CD4-positive, alpha-beta memory T cell (primary cell): Measurements from ENCODE around the gene CLPTM1L. TPM values are rescaled to one million over a fixed set of nuclear protein-coding genes. Genes with fewer than 3 reads are reported as not detected.
A peak's percentile ranks its signal among the peaks of the same experiment; 100 is the strongest.

ENCODE experiments used
- CTCF ChIA-PET: fragments of 350-600 bp; sonication (Branson Sonifier 250); formaldehyde crosslinking; loops from one replicate; lab custom pipeline; 2021; ENCODE audit warnings: inconsistent platforms; ENCODE audit not compliant: partially characterized antibody; lab: Charles Lee
- POLR2A ChIA-PET: fragments of 350-600 bp; sonication (Branson Sonifier 250); formaldehyde crosslinking; loops from one replicate; lab custom pipeline; 2021; ENCODE audit not compliant: partially characterized antibody; lab: Charles Lee
- DNase-seq, 5 donors: peaks; one replicate each; pipeline versions ENCODE4 v3.0.0 to v3.0.0-alpha.2; 2020 to 2022; ENCODE audit warnings: mixed read lengths in 1 of 5
- H3K27ac ChIP-seq: one replicate; pipeline ENCODE4 v1.7.0; 2013; ENCODE audit warnings: low read depth, low read length
- H3K27me3 ChIP-seq: 2 replicates; pipeline ENCODE4 v1.7.0; 2013; ENCODE audit warnings: mild to moderate bottlenecking, low read length, moderate library complexity; ENCODE audit not compliant: insufficient read depth
- H3K36me3 ChIP-seq: 2 replicates; pipeline ENCODE4 v1.7.0; 2013; ENCODE audit warnings: mild to moderate bottlenecking, low read length, moderate library complexity; ENCODE audit not compliant: insufficient read depth
- H3K4me1 ChIP-seq: 2 replicates; pipeline ENCODE4 v1.7.0; 2013; ENCODE audit warnings: mild to moderate bottlenecking, low read length, moderate library complexity; ENCODE audit not compliant: insufficient read depth
- H3K4me3 ChIP-seq, 2 donors: one replicate each; pipeline ENCODE4 v1.7.0; 2013; ENCODE audit warnings: low read length in 2 of 2, mild to moderate bottlenecking in 1 of 2
- H3K9me3 ChIP-seq, 2 donors: one replicate each; pipeline ENCODE4 v1.7.0; 2013; ENCODE audit warnings: low read length in 2 of 2, control low read depth in 1 of 2; ENCODE audit not compliant: control insufficient read depth in 1 of 2
- H3K27ac Mint-ChIP-seq, 7 donors: one replicate each; pipeline ENCODE4 v1.8.0; 2020 to 2021; ENCODE audit warnings: mixed read lengths in 7 of 7, mild to moderate bottlenecking in 6 of 7, inconsistent platforms in 3 of 7, moderate library complexity in 3 of 7
- H3K27me3 Mint-ChIP-seq, 2 donors: one replicate each; pipeline ENCODE4 v1.8.0; 2020 to 2021; ENCODE audit warnings: mixed read lengths in 2 of 2
- H3K36me3 Mint-ChIP-seq, 2 donors: one replicate each; pipeline ENCODE4 v1.8.0; 2020 to 2021; ENCODE audit warnings: mixed read lengths in 2 of 2, inconsistent platforms in 1 of 2, mild to moderate bottlenecking in 1 of 2
- H3K4me1 Mint-ChIP-seq, 4 donors: one replicate each; pipeline ENCODE4 v1.8.0; 2020 to 2021; ENCODE audit warnings: mixed read lengths in 4 of 4, mild to moderate bottlenecking in 1 of 4
- H3K4me3 Mint-ChIP-seq, 8 donors: one replicate each; pipeline ENCODE4 v1.8.0; 2020 to 2021; ENCODE audit warnings: mixed read lengths in 8 of 8, mild to moderate bottlenecking in 7 of 8, moderate library complexity in 6 of 8, inconsistent platforms in 3 of 8
- H3K9me3 Mint-ChIP-seq, 8 donors: one replicate each; pipeline ENCODE4 v1.8.0; 2020 to 2021; ENCODE audit warnings: mixed read lengths in 8 of 8, mild to moderate bottlenecking in 5 of 8, inconsistent platforms in 3 of 8, moderate library complexity in 1 of 8
- intact Hi-C: fragments of 100-400 bp; cut with micrococcal nuclease; formaldehyde crosslinking; loops from one replicate; pipeline ENCODE4 v1.15.1; 2023
- polyA plus RNA-seq, 2 donors: library from polyadenylated mRNA; unstranded; fragments of 300-500 nt; fragmentation: Illumina TruSeq; gene quantifications; one replicate each; pipeline ENCODE4 v1.2.3, GENCODE V29; 2021
- total RNA-seq, 2 experiments: library from RNA; stranded (reverse); gene quantifications; one replicate each; pipeline ENCODE4 v1.2.3, GENCODE V29; 2021

CLPTM1L gene
- total and polyA plus RNA-seq, 4 experiments from 2014 or later: 34.1 to 87.4 (median 72.6) TPM

DNA sequence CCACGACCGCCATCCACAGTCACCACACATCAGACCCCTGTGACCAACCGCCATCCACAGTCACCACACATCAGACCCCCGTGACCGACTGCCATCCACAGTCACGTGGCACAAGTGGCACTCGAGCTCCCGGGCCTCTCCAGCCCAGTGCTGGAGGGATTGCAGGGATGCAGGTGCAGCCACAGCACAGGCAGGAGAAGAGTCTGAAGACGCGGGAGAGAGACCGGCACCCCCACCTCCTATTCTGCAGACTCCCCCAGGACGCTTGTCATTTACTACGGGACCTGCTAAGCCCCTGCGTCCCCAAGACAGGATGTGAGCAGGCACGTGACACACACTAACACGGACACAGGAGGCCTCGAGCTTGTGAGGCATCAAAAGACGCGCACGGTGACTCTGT lies 71.2 kb downstream of the CLPTM1L start:
- no peaks in the 10 kb centered on the region for H3K9me3 ChIP-seq
- intact Hi-C loops: no loop called here
- H3K27me3 ChIP-seq: no peaks in the 10 kb centered on the region
- POLR2A ChIA-PET: no interaction called here
- CTCF ChIA-PET: no interaction called here
- H3K4me3 ChIP-seq: no peak overlapping the region
- H3K4me1 ChIP-seq: peaks cover 4% of the 10 kb centered on the region
- no peak for DNase-seq
- no peaks in the 10 kb centered on the region for H3K27me3 Mint-ChIP-seq
- no peak overlapping the region for H3K27ac ChIP-seq
- H3K9me3 Mint-ChIP-seq: no peaks in the 10 kb centered on the region
- no peak overlapping the region for H3K27ac Mint-ChIP-seq
- H3K4me3 Mint-ChIP-seq: no peak overlapping the region
- no peaks in the 10 kb centered on the region for H3K36me3 Mint-ChIP-seq
- no peaks in the 10 kb centered on the region for H3K36me3 ChIP-seq
- peaks cover 4 to 11% (median 4%) of the 10 kb centered on the region in 4 donors for H3K4me1 Mint-ChIP-seq

DNA sequence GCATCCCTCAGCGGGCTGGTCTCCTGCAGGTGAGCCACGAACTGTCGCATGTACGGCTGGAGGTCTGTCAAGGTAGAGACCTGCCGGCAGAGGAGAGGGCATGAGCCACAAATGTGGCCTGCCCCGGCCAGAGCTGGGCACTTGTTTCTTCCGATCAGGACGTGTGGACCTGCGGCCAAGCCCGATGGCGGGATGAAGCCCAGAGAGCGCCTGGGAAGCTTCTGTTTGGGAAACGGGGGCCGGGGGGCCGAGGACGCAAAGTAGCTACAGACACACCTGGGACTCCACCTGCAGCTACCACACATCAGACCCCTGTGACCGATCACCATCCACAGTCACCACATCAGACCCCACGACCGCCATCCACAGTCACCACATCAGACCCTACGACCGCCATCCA lies 72.7 kb downstream of the CLPTM1L start:
- H3K36me3 Mint-ChIP-seq: no peaks in the 10 kb centered on the region
- CTCF ChIA-PET: no interaction called here
- no peak for DNase-seq
- no peaks in the 10 kb centered on the region for H3K36me3 ChIP-seq
- H3K4me3 ChIP-seq: no peak overlapping the region
- H3K9me3 ChIP-seq: no peaks in the 10 kb centered on the region
- H3K27me3 Mint-ChIP-seq: no peaks in the 10 kb centered on the region
- POLR2A ChIA-PET: no interaction called here
- H3K9me3 Mint-ChIP-seq: no peaks in the 10 kb centered on the region
- H3K27ac ChIP-seq: no peak overlapping the region
- H3K27me3 ChIP-seq: no peaks in the 10 kb centered on the region
- no peak overlapping the region for H3K27ac Mint-ChIP-seq
- H3K4me1 Mint-ChIP-seq: peaks cover 7 to 19% (median 10%) of the 10 kb centered on the region in 4 donors
- intact Hi-C loops: no loop called here
- H3K4me3 Mint-ChIP-seq: no peak overlapping the region
- peaks cover 12% of the 10 kb centered on the region for H3K4me1 ChIP-seq

DNA sequence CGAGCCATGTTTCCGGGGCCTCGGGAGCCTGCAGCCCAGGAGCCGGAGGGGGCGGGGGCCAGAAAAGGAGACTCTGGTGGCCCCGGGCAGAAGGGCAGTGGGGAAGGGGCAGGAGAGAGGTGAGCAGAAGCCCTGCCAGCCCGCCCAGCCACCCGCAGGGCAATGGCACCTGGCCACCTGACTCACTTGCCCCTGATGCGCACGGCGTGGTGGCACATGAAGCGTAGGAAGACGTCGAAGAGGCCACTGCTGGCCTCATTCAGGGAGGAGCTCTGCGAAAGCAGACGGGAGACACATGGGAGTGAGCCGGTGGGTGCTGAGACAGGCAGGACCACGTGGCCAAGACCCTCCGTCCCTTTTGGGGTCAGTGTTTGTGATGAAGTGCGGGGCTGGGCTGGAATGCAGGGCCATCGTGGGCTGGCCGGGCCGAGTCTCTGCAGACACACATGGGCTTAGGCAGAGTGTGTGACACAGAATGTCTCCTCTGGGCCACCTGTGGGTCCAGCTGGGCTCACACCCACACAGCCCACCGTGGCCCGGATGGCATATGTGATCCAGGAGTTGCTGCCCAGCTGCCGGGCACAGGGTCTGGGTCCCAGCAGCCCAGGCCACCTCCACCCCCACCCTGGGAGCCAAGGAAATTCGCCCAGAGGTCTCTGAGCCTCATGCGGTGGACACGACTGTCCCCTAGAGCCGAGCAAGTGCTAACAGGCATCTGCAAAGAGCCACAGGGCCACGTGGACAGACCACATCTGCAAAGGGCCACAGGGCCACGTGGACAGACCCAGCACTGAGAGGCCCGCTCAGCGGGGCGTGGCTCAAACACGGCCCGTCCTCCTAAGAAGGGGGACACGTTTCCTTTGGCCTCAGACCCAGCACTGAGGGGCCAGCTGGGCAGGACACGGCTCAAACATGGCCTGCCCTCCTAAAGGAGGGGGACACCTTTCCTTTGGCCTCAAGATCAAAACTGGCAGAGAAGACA lies 73.7 kb downstream of the CLPTM1L start:
- H3K27me3 Mint-ChIP-seq: no peaks in the 10 kb centered on the region
- H3K4me3 Mint-ChIP-seq: no peak overlapping the region
- H3K27me3 ChIP-seq: no peaks in the 10 kb centered on the region
- no peak overlapping the region for H3K4me3 ChIP-seq
- peaks cover 12% of the 10 kb centered on the region for H3K4me1 ChIP-seq
- no peak overlapping the region for H3K27ac ChIP-seq
- no peaks in the 10 kb centered on the region for H3K36me3 Mint-ChIP-seq
- ChIA-PET CTCF (no interaction called here), POLR2A (no interaction called here)
- no peaks in the 10 kb centered on the region for H3K9me3 Mint-ChIP-seq
- no peak for DNase-seq
- no peak overlapping the region for H3K27ac Mint-ChIP-seq
- H3K9me3 ChIP-seq: no peaks in the 10 kb centered on the region
- intact Hi-C loops: no loop called here
- no peaks in the 10 kb centered on the region for H3K36me3 ChIP-seq
- H3K4me1 Mint-ChIP-seq: peaks cover 7 to 19% (median 10%) of the 10 kb centered on the region in 4 donors

DNA sequence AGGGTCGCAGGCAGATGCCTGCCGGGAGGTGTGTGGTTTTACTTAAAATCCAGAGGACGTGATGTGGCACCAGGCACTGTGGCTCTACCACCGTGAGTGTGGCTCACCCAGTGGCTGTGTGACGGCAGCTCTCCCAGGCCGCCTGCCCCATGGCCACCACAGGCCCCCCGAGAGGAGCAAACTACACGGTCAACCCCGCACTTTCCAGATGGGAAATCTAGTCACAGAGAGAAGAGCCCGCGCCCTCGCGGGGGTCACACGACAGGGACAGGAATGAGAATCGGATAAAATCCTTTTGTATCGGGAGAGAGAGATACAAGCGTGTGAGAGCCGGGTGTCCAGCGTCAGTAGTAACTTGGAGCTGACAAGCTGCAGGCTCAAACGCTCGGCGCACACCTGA lies 74.5 kb downstream of the CLPTM1L start:
- Mint-ChIP-seq H3K4me3 (no peak overlapping the region), H3K9me3 (no peaks in the 10 kb centered on the region), H3K27me3 (no peaks in the 10 kb centered on the region), H3K4me1 (peaks cover 7 to 19% (median 10%) of the 10 kb centered on the region in 4 donors), H3K27ac (no peak overlapping the region), H3K36me3 (no peaks in the 10 kb centered on the region)
- no peak overlapping the region for H3K4me3 ChIP-seq
- H3K36me3 ChIP-seq: no peaks in the 10 kb centered on the region
- intact Hi-C loops: no loop called here
- ChIA-PET POLR2A (no interaction called here), CTCF (no interaction called here)
- H3K9me3 ChIP-seq: no peaks in the 10 kb centered on the region
- no peak for DNase-seq
- no peak overlapping the region for H3K27ac ChIP-seq
- no peaks in the 10 kb centered on the region for H3K27me3 ChIP-seq
- H3K4me1 ChIP-seq: peaks cover 12% of the 10 kb centered on the region

DNA sequence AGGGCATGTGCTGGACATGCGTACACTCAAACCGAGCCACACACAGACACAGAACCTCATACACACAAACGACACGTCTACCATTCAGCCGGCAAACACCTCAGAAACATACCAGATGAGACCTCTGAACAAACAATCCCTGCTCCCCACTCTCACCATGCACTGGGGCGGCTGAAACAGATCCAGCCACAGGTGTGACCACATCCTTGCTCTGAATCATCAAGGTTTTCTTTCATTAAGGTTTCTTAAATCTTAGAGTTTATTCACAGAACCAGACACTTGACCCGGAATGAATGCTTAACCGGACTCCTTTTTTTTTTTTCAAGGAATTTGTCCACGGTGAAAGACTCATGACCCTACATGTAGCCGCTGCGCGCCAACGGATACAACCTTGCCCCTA lies 76.2 kb downstream of the CLPTM1L start:
- CTCF ChIA-PET: no interaction called here
- intact Hi-C loops: no loop called here

DNA sequence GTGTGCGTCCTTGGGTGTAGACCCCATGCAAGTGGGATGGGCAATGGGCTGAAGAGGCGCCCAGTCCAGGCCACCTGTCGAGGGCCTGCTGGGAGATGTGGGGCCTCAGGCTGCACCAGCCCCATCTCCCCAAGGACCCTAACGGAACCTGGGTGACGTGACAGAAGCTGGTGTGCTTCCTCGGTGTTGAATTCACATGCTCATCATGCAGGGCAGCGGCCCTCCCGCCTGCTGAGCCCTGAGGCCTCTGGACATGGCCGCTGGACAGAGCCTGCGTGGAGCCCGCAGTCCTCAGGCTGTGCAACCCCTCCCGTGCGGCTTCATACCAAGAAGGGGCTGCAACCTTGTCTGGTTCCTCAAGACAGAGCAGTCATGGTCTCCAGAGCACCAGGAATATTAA lies 76.8 kb downstream of the CLPTM1L start:
- Histone ChIP-seq H3K27ac (no peak overlapping the region), H3K4me1 (peaks cover 12% of the 10 kb centered on the region), H3K4me3 (no peak overlapping the region), H3K36me3 (no peaks in the 10 kb centered on the region), H3K27me3 (no peaks in the 10 kb centered on the region), H3K9me3 (no peaks in the 10 kb centered on the region)
- intact Hi-C loops: no loop called here
- Mint-ChIP-seq H3K27ac (no peak overlapping the region), H3K4me3 (no peak overlapping the region), H3K4me1 (peaks cover 7 to 19% (median 10%) of the 10 kb centered on the region in 4 donors), H3K27me3 (no peaks in the 10 kb centered on the region), H3K36me3 (no peaks in the 10 kb centered on the region), H3K9me3 (no peaks in the 10 kb centered on the region)
- no peak for DNase-seq
- ChIA-PET CTCF (no interaction called here), POLR2A (no interaction called here)

More for the DNA sequence above, 76.2 kb downstream of the CLPTM1L start:
- Mint-ChIP-seq H3K27me3 (no peaks in the 10 kb centered on the region), H3K27ac (peak overlapping the region in 2 of 7 donors; percentile 33 to 43), H3K4me3 (peak overlapping the region in 2 of 8 donors; percentile 1 to 11), H3K9me3 (no peaks in the 10 kb centered on the region), H3K4me1 (peaks cover 7 to 19% (median 10%) of the 10 kb centered on the region in 4 donors), H3K36me3 (no peaks in the 10 kb centered on the region)
- no peaks in the 10 kb centered on the region for H3K9me3 ChIP-seq
- H3K27ac ChIP-seq: no peak overlapping the region
- POLR2A ChIA-PET: no interaction called here
- H3K4me3 ChIP-seq: no peak overlapping the region
- peaks cover 12% of the 10 kb centered on the region for H3K4me1 ChIP-seq
- H3K36me3 ChIP-seq: no peaks in the 10 kb centered on the region
- no peaks in the 10 kb centered on the region for H3K27me3 ChIP-seq
- peak; percentile 35 to 61 (median 41) for DNase-seq
